Measurements from ENCODE around the gene HSPA2. TPM values are rescaled to one million over a fixed set of nuclear protein-coding genes. Genes with fewer than 3 reads are reported as not detected.
"Not testable (repeated sequence)": the region's sequence is repeated elsewhere in the genome, so short reads cannot be mapped to it uniquely, and the experiment has no call there.

The HSPA2 gene
- total RNA-seq, 1 donor from 2014 or later = 14.5 TPM

GRCh38 chr14:64513271-64513670 lies 27.3 kb upstream of the HSPA2 start:
- DNase-seq (ENCODE audit: extremely low read depth, low read depth, low spot score) = no peak

- DNase-seq (ENCODE audit: extremely low read depth, low read depth, low spot score) = no peak
Observed at GRCh38 chr14:64515053-64515452, 25.5 kb upstream of the HSPA2 start.

DNA sequence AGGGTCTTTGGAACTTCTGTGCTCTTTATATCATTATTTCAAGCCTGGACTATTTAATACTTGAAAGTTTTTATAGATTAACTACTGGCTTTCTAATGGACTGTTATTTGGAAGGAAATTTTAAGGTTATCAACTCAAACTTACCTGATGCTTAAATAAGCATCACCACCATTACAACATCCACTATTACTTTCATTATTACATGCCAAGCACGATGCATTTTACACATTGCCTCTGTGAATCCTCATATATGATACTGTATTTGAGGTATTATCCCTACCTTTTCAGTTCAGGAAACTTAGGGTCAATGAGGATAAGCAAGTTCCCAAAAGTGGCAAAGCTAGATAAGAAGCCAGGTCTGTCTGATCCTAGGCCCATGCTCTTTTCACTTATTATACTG lies 23.6 kb upstream of the HSPA2 start:
- DNase-seq (ENCODE audit: extremely low read depth, low read depth, low spot score) = no peak

GRCh38 chr14:64517667-64518066 lies 22.9 kb upstream of the HSPA2 start:
- not testable (repeated sequence) for DNase-seq (ENCODE audit: extremely low read depth, low read depth, low spot score)

GRCh38 chr14:64518229-64518628 lies 22.3 kb upstream of the HSPA2 start:
- DNase-seq (ENCODE audit: extremely low read depth, low read depth, low spot score) = no peak

GRCh38 chr14:64520699-64521098 lies 19.8 kb upstream of the HSPA2 start:
- DNase-seq (ENCODE audit: extremely low read depth, low read depth, low spot score) = no peak

GRCh38 chr14:64522591-64523355 lies 17.8 kb upstream of the HSPA2 start:
- no peak for DNase-seq (ENCODE audit: extremely low read depth, low read depth, low spot score)

DNA sequence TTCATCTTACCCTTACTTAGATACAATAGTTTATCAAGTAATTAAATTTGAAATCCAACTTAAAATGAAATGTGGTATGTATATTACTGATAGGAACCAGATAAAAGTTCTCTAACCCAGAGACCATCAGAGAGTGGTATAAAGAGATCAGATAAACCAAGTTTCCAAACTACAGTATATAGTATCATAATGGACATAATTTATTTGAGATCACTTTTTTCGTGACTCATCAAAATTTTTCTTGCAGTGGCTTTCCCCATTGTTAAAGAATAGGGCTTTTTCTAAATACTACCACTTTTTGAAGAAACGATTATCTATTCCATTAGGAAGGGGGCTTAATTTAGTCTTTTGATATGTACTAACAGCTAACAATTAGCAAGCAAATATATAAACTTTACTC lies 15.2 kb upstream of the HSPA2 start:
- no peak for DNase-seq (ENCODE audit: extremely low read depth, low read depth, low spot score)

GRCh38 chr14:64531567-64531966 lies 9.0 kb upstream of the HSPA2 start:
- no peak for DNase-seq (ENCODE audit: extremely low read depth, low read depth, low spot score)

GRCh38 chr14:64536488-64537245 lies 3.9 kb upstream of the HSPA2 start:
- DNase-seq (ENCODE audit: extremely low read depth, low read depth, low spot score) = no peak

GRCh38 chr14:64541261-64541971 lies 875 bp downstream of the HSPA2 start:
- no peak for DNase-seq (ENCODE audit: extremely low read depth, low read depth, low spot score)

DNA sequence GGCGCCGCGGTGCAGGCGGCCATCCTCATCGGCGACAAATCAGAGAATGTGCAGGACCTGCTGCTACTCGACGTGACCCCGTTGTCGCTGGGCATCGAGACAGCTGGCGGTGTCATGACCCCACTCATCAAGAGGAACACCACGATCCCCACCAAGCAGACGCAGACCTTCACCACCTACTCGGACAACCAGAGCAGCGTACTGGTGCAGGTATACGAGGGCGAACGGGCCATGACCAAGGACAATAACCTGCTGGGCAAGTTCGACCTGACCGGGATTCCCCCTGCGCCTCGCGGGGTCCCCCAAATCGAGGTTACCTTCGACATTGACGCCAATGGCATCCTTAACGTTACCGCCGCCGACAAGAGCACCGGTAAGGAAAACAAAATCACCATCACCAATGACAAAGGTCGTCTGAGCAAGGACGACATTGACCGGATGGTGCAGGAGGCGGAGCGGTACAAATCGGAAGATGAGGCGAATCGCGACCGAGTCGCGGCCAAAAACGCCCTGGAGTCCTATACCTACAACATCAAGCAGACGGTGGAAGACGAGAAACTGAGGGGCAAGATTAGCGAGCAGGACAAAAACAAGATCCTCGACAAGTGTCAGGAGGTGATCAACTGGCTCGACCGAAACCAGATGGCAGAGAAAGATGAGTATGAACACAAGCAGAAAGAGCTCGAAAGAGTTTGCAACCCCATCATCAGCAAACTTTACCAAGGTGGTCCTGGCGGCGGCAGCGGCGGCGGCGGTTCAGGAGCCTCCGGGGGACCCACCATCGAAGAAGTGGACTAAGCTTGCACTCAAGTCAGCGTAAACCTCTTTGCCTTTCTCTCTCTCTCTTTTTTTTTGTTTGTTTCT lies 1.7 kb downstream of the HSPA2 start:
- no peak for DNase-seq (ENCODE audit: extremely low read depth, low read depth, low spot score)

- DNase-seq (ENCODE audit: extremely low read depth, low read depth, low spot score) = no peak
Observed at GRCh38 chr14:64542836-64543201, 2.3 kb downstream of the HSPA2 start.

- DNase-seq (ENCODE audit: extremely low read depth, low read depth, low spot score) = no peak
Observed at GRCh38 chr14:64544607-64545312, 4.2 kb downstream of the HSPA2 start.

- no peak for DNase-seq (ENCODE audit: extremely low read depth, low read depth, low spot score)
Observed at GRCh38 chr14:64549016-64549415, 8.5 kb downstream of the HSPA2 start.

DNA sequence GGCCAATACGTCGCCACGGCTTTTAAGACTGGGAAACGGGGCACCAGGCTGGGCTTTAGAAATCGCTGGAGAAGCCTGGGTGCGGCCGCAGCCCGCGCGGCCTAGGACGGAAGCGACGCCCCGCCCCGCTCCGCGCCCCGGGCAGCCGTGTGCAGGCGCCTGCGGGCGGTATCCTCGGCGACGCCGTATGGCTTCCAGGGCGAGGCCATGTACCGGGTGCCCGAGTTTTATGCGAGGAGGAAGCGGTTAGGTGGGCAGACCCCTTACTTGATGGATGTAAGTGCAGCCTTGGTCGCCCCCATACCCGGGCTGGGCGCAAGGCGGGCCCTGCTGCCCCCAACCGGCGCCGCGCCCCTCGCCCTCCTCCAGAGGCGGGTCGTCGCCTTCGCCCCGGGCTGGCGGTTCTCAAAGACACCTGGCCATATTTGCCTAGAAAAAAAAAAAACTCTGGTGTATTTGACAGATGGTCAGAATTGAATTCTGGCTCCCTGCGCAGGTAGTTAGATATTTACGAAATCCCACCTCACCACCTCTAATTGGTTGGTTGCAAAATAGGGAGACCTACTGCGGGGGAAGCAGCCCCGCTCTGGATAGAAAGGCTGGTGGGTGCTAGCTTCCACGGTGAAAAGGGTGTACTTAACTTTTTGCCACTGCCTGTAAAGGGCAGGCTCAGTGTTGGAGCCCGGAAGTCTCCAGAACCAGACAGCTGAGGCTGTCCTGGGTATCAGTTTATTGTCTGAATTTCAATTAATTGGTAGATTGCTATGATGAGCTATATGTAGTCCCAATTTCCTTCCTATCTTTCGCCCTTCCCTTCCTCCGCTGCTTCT lies 9.5 kb downstream of the HSPA2 start, which contains the start of gene PPP1R36:
Gene PPP1R36 (plus strand): TSS at position 171 of the 830 bp plus-strand sequence. CDS start 37 bp downstream, at position 208.
- DNase-seq (ENCODE audit: extremely low read depth, low read depth, low spot score) = no peak

GRCh38 chr14:64550621-64551333 lies 10.2 kb downstream of the HSPA2 start:
- no peak for DNase-seq (ENCODE audit: extremely low read depth, low read depth, low spot score)

- DNase-seq (ENCODE audit: extremely low read depth, low read depth, low spot score) = no peak
Observed at GRCh38 chr14:64554556-64554955, 14.0 kb downstream of the HSPA2 start.

Measured in glomerular endothelial cell (primary cell).